Measurements from ENCODE around the gene SRC.

SRC gene

GRCh38 chr20:37309936-37310590, 35.9 kb upstream of the SRC start:
- TF ChIP-seq, protein P1, sequence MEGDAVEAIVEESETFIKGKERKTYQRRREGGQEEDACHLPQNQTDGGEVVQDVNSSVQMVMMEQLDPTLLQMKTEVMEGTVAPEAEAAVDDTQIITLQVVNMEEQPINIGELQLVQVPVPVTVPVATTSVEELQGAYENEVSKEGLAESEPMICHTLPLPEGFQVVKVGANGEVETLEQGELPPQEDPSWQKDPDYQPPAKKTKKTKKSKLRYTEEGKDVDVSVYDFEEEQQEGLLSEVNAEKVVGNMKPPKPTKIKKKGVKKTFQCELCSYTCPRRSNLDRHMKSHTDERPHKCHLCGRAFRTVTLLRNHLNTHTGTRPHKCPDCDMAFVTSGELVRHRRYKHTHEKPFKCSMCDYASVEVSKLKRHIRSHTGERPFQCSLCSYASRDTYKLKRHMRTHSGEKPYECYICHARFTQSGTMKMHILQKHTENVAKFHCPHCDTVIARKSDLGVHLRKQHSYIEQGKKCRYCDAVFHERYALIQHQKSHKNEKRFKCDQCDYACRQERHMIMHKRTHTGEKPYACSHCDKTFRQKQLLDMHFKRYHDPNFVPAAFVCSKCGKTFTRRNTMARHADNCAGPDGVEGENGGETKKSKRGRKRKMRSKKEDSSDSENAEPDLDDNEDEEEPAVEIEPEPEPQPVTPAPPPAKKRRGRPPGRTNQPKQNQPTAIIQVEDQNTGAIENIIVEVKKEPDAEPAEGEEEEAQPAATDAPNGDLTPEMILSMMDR (IDR thresholded peaks at IDR 0.05; ENCODE audit: low read depth, low read length) = no peak
- DNase-seq (ENCODE audit: extremely low read depth, low read depth) = no peak

DNA sequence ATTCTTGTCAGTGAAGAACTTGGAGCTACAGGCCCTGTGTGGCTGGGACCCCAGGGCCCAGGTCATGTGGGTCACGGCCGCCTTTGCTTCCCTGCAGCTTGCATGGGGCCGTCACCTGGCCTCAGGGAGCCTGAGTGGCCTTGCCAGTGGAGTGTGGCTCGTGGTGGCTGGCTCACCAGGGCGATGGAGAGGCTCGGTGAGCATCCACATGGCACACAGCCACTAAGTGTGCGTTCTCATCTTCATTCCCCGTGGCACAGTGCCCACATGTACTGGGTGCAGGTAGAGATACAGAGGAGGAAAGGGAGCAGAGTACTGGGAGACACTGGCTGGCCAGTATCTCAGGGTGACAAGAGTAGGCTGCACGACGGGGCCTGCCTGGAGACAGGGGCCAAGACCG, 35.0 kb upstream of the SRC start:
- no peak for DNase-seq (ENCODE audit: extremely low read depth, low read depth)
- TF ChIP-seq, protein P1 (IDR thresholded peaks at IDR 0.05; ENCODE audit: low read depth, low read length) = no peak

DNA sequence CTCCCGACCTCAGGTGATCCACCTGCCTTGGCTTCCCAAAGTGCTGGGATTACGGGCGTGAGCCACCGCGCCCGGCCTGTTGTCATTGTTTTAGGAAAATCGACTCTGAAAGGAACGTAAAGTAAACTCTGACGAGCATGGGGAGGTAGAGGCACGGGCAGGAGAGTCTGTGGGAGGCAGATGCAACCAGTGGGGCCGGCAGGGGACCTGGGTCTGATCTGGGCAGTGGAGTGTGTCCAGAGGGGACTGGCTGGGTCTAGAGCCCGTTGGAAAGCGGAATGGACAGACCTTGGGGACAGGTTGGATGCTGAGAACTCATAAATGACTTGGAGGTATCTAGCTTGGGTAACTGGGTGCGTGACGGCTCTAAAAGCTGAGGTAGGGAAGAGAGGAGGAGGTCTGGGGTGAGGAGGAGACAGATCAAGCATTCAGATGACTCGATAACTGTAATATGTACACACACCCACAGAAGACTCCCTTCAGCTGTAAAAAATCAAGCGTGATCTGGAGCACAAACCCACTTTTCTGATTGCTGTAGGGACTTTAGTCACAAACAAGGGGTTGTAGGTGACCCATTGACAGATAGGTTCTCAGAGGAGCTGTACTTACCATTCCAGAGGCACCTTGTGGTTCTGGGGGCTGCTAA, 34.1 kb upstream of the SRC start:
- TF ChIP-seq, protein P1 (IDR thresholded peaks at IDR 0.05; ENCODE audit: low read depth, low read length) = no peak
- DNase-seq (ENCODE audit: extremely low read depth, low read depth) = no peak

DNA sequence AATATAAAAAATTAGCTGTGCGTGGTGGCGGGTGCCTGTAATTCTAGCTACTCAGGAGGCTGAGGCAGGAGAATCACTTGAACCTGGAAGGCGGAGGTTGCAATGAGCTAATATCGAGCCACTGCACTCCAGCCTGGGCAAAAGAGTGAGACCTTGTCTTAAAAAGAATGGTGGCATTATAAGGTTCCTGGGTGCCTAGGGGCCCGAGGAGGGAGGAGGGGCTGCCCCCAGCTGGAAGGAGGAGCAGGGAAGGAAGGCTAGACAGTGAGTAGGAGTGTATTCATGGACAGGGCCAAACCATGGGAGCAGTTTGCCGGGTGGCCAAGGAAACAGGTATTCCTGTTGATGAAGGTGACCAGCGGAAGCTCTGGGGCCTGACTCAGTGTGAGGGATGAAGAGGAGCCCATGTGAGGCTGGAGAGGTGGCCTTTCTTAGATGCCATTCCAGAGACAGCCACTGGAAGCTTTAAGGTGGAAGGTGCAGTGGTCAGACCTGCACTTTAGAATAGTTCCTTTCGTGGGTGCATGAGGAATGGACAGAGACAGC, 32.3 kb upstream of the SRC start:
- TF ChIP-seq, protein P1 (IDR thresholded peaks at IDR 0.05; ENCODE audit: low read depth, low read length) = no peak
- DNase-seq (ENCODE audit: extremely low read depth, low read depth) = no peak

- TF ChIP-seq, protein P1 (IDR thresholded peaks at IDR 0.05; ENCODE audit: low read depth, low read length) = no peak
- DNase-seq (ENCODE audit: extremely low read depth, low read depth) = no peak
Measured at GRCh38 chr20:37314099-37314498, 31.8 kb upstream of the SRC start.

DNA sequence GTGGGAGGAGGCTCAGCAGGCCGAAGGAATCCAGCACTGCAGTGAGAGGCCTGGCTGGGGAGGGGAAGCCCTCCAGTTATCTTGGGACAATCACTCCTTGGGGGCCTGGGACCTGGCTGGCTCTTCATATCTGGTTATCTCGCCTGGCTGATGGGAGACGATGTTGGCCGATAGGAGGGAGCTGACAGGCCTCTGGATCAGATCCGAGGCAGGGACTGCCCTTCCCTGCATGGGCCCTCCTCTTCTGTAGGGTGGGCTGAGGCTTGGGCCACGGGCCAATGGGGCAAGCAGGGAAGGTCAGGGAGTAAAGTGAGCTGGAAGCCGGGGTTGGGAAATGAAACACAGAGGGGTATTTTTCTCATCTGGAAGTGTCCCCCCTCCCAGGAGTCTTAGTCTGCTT, 31.3 kb upstream of the SRC start:
- DNase-seq (ENCODE audit: extremely low read depth, low read depth) = no peak
- TF ChIP-seq, protein P1 (IDR thresholded peaks at IDR 0.05; ENCODE audit: low read depth, low read length) = no peak

GRCh38 chr20:37315021-37315451, 30.9 kb upstream of the SRC start:
- DNase-seq (ENCODE audit: extremely low read depth, low read depth) = peak; percentile 75
- TF ChIP-seq, protein P1 (IDR thresholded peaks at IDR 0.05; ENCODE audit: low read depth, low read length) = no peak

All from AG09319 (cell line).